ENCODE measurements around the gene FOXD4.
"Not testable (repeated sequence)": the region's sequence is repeated elsewhere in the genome, so short reads cannot be mapped to it uniquely, and the experiment has no call there.

Gene FOXD4

DNA sequence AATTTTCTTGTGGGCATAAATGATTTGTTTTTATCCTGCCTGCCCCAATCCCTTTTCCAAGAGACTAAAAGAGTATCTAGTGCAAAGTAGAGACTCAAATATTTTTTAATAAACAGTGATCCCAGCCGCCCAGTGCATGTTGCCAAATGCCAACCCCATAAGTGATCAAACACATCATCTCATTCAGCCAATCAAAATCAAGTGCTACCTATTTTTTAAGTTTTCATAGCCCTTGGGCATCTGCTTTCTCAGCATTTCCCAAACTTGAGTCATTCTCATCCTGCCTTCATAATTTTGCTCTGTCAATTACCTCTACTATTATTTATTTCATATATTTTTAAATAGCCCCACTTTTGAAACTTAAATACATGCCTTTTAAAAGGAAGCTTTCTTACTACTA is 27.4 kb downstream of the FOXD4 start:
- DNase-seq: not testable (repeated sequence)

- not testable (repeated sequence) for DNase-seq
Measured at GRCh38 chr9:88396-89037, 29.7 kb downstream of the FOXD4 start.

DNA sequence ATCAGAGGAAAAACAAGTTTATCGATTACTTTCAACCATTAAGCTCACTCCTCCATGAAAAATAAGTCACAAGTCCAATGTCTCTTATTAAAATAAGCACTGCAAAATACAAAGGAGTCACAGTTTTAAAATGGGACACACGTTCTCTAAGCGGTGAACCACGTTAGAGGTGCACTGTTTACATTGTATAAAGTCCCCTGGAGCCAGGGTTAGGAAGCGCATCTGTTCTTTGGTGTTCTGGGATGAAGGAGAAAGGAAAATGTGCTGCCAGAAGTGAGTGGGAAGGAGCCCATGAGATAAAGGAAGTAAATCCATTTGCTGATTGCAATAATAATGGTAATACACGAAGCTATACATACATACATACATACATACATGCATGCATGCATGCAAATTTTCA is 30.4 kb downstream of the FOXD4 start:
- DNase-seq: not testable (repeated sequence)

GRCh38 chr9:87105-87504 is 31.1 kb downstream of the FOXD4 start:
- not testable (repeated sequence) for DNase-seq

DNA sequence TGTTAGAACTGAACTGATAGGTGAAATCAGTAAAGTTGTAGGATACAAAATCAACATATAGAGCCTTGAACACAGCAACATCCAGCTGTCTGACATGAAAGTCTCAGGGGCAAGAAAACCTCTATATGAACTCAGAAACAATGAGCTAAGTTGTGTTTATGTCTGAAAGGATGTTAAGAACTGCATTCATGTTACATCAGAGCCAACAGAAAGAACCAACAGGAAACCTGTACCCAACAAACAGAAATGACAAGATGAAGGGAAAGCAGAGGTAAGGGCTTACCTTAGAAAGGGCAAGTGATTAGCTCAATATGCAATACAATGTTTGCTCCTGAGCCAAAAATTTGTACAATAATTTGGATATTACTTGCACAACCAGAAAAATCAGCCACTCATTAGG is 31.5 kb downstream of the FOXD4 start:
- DNase-seq: not testable (repeated sequence)

DNA sequence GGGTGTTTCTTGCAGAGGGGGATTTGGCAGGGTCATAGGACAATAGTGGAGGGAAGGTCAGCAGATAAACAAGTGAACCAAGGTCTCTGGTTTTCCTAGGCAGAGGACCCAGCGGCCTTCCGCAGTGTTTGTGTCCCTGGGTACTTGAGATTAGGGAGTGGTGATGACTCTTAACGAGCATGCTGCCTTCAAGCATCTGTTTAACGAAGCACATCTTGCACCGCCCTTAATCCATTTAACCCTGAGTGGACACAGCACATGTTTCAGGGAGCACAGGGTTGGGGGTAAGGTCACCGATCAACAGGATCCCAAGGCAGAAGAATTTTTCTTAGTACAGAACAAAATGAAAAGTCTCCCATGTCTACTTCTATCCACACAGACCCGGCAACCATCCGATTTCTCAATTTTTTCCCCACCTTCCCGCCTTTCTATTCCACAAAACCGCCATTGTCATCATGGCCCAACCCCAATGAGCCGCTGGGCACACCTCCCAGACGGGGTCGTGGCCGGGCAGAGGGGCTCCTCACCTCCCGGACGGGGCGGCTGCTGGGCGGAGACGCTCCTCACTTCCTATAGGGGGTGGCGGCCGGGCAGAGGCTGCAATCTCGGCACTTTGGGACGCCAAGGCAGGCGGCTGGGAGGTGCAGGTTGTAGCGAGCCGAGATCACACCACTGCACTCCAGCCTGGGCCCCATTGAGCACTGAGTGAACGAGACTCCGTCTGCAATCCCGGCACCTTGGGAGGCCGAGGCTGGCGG is 35.1 kb downstream of the FOXD4 start:
- not testable (repeated sequence) for DNase-seq

- DNase-seq: not testable (repeated sequence)
Measured at GRCh38 chr9:78333-78732, 39.9 kb downstream of the FOXD4 start.

DNA sequence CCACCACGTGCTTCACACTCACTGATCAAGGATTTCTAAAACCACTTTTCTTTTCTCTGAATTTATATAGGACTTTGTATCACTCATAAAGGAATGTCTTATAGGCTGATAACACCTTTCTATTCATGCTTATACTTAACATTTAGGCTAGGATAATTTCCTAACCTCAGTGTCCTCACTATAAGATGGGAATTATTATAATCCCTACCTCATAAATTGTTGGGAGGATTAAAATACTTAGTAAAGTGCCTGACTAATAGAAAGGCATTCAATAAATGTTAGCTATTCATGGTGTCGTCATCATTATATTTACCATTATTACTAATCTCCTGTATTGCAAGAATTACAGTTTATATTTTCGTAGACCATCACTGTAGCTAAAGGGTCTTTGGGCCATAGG is 41.8 kb downstream of the FOXD4 start:
- DNase-seq: not testable (repeated sequence)

DNA sequence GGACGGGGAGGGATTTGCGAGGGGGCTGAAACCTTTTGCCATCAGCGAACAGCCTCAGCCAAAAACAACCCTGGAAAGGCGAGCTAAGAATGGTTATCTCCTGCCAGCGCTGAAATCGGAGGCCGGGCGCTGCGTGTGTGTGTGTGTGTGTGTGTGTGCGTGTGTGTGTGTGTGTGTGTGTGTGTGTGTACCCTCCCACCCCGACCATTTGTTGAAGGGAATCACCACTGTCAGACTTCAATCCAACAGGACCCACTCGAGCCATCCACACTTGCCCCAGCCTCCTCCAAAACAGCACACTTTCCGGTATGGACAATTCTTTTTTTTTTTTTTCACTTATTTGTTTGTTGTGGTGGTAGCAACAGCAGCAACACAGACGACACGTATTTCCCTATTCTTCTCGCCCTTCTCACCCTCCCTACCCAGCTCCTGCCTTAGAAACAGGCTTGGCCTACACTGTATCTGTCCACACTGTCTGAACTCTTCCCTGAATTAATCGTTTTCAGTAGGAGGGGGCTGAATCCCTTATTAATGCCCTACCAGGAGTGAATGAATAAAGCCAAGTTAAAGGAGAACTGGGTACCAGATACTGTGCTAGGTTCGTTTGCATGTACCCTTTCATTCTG is 44.2 kb downstream of the FOXD4 start:
- not testable (repeated sequence) for DNase-seq

GRCh38 chr9:73076-73899 is 44.9 kb downstream of the FOXD4 start:
- DNase-seq: not testable (repeated sequence)

Data from CD4-positive, alpha-beta T cell treated with Interferon gamma for 1 hour (primary cell).